Measurements from ENCODE around the gene HID1.

DNA sequence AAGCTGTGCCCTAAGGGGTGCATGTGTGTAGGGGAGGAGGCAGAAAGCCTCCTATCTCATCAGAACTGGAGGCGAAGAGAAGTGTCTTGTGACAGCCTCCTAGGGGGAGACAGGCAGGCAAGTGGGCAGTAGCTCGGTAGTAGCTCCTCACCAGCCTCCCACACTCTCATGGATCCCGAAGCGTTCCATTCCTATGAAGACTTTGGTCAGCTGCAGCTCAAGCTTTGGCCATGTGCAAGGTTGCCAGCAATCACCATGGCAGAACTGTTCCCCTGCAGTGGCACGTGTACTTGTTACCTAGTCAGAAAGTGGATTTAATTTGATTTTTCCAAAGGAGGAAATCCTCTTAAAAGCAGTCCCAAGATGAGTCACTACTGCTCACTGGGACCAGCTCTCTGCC is 46.6 kb upstream of the HID1 start:
- TF ChIP-seq, protein P1, sequence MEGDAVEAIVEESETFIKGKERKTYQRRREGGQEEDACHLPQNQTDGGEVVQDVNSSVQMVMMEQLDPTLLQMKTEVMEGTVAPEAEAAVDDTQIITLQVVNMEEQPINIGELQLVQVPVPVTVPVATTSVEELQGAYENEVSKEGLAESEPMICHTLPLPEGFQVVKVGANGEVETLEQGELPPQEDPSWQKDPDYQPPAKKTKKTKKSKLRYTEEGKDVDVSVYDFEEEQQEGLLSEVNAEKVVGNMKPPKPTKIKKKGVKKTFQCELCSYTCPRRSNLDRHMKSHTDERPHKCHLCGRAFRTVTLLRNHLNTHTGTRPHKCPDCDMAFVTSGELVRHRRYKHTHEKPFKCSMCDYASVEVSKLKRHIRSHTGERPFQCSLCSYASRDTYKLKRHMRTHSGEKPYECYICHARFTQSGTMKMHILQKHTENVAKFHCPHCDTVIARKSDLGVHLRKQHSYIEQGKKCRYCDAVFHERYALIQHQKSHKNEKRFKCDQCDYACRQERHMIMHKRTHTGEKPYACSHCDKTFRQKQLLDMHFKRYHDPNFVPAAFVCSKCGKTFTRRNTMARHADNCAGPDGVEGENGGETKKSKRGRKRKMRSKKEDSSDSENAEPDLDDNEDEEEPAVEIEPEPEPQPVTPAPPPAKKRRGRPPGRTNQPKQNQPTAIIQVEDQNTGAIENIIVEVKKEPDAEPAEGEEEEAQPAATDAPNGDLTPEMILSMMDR (IDR thresholded peaks at IDR 0.05): no peak
- TF ChIP-seq POLR2A (IDR thresholded peaks at IDR 0.05; ENCODE audit: low read length): no peak
- TF ChIP-seq EHMT2 (IDR thresholded peaks at IDR 0.05; ENCODE audit: low read depth): no peak
- TF ChIP-seq RARB (CRISPR knock-in tag; IDR thresholded peaks at IDR 0.05): no peak
- no peak for TF ChIP-seq RFX5 (IDR thresholded peaks at IDR 0.05)

All from A549 (cell line).